Hepatocyte (in vitro differentiated cells): Measurements from ENCODE around the gene KCP.

Experiments
- EZH2 ChIP-seq: fragments of 200-600 bp; sonication (generic); IDR thresholded peaks from 2 replicates; pipeline ENCODE4 v1.6.1; 2016; ENCODE audit warnings: antibody characterized with exemption, mild to moderate bottlenecking, borderline replicate concordance
- EZH2phosphoT487 ChIP-seq: fragments of 200-600 bp; sonication (generic); IDR thresholded peaks from one replicate; pipeline ENCODE4 v1.6.1; 2018; ENCODE audit warnings: antibody characterized with exemption, mild to moderate bottlenecking, low read depth, moderate library complexity; ENCODE audit not compliant: unreplicated experiment, severe bottlenecking
- TF ChIP-seq, protein P1 (sequence below): fragments of 200-600 bp; sonication (generic); IDR thresholded peaks from 2 replicates; pipeline ENCODE4 v1.5.1; 2016; ENCODE audit warnings: antibody characterized with exemption, mild to moderate bottlenecking; ENCODE audit not compliant: poor library complexity

- TF ChIP-seq, protein P1, sequence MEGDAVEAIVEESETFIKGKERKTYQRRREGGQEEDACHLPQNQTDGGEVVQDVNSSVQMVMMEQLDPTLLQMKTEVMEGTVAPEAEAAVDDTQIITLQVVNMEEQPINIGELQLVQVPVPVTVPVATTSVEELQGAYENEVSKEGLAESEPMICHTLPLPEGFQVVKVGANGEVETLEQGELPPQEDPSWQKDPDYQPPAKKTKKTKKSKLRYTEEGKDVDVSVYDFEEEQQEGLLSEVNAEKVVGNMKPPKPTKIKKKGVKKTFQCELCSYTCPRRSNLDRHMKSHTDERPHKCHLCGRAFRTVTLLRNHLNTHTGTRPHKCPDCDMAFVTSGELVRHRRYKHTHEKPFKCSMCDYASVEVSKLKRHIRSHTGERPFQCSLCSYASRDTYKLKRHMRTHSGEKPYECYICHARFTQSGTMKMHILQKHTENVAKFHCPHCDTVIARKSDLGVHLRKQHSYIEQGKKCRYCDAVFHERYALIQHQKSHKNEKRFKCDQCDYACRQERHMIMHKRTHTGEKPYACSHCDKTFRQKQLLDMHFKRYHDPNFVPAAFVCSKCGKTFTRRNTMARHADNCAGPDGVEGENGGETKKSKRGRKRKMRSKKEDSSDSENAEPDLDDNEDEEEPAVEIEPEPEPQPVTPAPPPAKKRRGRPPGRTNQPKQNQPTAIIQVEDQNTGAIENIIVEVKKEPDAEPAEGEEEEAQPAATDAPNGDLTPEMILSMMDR = no peak
- no peak for TF ChIP-seq EZH2phosphoT487
- no peak for TF ChIP-seq EZH2
Observed at GRCh38 chr7:128917122-128917521, 6.6 kb upstream of the KCP start.
